ENCODE measurements around the gene C1orf159. TPM values are rescaled to one million over a fixed set of nuclear protein-coding genes. Genes with fewer than 3 reads are reported as not detected.

The C1orf159 gene
- total RNA-seq, 1 donor from 2014 or later = 11.4 TPM

- no peak for DNase-seq
Observed at GRCh38 chr1:1091344-1092148, 24.3 kb downstream of the C1orf159 start.

- no peak for DNase-seq
Observed at GRCh38 chr1:1090424-1091343, 25.2 kb downstream of the C1orf159 start.

DNA sequence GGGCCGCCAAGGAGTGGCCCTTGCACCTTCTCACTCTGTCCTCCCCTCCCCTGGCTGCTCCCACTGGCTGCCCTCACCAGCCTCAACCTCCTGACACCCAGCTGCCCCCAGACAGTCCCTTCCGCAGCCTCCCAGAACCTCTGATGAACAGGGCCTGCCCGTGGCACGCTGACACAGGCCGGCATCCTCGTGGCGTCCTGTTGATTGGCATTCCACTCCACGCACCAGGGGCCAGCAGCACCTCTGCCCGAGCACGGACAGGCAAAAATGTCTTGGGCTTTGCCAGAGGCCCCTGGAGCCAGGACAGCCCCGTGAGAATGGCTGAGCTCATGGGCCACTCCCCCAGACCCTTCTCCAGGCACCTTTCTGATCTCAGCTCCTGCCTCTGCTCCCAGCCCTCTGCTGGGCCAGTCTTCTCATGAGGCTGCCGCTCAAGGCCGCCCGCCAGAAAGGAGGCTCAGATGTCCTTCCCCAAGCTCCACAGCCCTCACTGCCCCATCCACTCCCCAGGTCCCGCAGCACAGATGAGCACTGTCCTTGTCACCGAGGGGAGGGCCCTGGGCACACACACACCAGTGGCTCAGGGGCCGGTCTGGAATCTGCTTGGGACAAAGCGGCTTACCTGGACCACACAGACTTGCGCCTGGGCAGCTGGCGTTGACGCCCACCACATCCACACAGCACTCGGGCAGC is 26.0 kb downstream of the C1orf159 start:
- DNase-seq = no peak

DNA sequence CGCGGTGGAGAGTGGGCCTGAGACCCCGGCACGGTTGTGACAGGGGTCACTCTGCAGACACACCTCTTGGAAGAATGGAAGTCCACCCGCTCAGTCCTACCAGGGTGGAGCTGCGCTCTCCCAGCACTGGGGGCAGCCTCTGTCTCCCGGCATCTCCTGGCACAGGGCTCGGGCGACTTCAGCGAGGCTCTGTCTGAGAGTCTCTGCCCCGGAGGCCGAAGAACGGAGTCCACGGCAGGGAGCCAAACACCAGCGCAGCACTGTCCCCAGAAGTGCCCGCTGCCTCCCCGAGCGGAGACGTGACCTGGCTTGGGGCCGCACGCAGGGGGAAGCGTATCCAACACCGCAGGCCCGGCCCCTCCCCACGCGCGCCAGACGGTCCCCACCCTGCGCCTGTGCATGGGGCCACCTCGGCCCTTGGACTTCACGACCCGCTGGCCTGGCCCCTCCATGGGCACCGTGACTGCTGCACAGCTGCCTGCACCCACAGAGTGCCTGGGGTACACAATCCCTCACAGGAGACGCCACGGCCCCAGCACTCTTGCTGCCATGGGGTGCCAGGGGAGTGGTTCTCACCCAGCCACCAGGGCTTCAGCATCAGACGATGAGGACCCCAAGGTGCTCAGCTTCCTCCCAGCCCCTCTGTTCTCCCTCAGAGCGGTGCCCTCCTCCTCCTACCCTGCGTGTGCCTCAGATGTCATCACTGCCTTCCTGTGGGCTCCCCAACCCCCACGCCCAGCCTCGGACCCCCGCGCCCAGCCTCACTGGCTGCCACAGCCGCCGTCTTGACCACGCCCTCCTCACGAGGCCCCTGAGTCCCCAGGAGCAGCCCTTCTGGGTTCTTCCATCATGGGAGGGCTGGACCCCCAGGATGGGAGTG is 26.8 kb downstream of the C1orf159 start:
- no peak for DNase-seq

GRCh38 chr1:1088029-1088800 is 27.7 kb downstream of the C1orf159 start:
- DNase-seq = no peak

DNA sequence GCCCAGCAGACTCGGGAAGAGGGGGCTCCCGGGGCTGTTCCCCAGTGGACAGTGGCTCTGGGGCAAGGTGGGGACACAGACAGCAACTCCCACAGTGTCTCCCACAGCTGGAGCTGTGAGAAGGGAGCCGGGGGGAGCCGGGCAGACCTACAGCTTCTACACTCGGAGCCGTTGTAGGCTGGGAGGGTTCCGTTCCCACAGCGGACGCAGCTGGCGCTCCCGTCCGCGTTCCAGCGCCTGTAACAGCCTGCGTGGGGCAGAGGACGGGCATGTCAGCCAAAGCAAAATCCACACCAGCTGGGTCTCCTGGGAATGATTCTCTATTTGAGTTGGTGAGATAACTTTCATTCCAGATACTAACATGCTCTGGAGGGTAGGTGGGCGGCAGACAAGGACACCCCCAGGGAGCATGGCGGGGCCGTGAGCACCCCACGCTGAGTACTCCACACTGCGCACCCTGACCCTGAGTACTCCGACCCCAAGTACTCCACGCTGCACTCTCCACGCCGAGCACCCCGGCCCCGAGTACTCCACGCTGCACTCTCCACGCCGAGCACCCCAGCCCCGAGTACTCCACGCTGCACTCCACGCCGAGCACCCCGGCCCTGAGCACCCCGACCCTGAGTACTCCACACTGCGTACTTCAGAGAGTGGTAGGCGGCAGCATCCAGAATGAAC is 28.4 kb downstream of the C1orf159 start:
- no peak for DNase-seq

DNA sequence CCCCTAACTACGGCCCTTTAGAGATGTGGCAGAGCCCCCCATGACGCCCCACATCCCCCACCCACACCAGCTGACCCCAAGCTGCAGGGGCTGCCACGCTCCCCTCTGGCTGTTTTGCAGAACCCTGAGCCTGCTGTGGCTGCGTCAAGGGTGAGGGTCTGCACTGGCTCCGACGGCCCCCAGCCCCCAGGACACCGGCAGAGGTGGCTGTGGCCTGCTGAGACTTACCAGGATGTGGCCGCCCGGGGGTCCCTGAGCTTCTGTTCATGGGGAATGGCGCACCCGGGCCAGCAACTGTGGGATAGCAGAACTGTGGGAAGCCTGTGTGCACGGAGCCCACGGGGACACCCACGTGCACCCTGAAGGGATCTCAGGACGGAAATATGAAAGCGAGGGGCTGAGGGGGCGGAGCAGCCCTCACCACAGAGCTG is 29.0 kb downstream of the C1orf159 start:
- no peak for DNase-seq

- no peak for DNase-seq
Observed at GRCh38 chr1:1085911-1086841, 29.7 kb downstream of the C1orf159 start.

DNA sequence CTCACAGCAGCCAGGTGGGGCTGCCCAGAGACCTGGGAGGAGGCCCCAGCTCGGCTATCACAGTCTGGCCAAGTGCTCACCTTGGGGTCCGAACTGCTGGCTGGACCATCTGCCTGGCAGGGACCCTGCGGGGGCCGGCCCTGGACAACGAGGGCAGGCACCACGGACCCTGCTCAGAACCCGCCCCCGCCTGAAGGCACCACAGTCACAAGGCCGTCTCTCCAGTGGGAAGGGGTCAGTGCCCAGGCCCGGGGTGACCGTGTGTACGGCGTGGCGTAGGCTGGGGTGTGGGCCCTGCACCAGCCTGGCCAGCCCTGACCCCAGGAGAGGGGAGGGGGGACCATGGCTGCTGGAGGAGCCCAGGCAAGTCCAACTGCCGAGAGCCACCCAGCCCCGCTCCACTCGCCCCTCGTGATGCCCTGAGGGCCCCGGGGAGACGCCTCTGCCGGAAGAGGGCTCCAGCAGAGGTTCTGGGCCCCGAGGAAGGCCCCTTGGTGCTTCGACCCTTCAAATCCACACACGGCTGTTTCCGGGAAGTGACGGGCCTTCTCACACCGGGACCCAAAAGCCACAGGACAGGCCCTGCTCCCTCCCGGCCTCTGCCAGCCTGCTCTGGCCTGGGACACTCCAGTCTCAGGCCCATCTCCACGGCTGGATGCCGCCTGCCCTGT is 30.6 kb downstream of the C1orf159 start:
- DNase-seq = no peak

GRCh38 chr1:1084372-1085170 is 31.3 kb downstream of the C1orf159 start:
- no peak for DNase-seq

GRCh38 chr1:1083416-1084371 is 32.2 kb downstream of the C1orf159 start:
- no peak for DNase-seq

- DNase-seq = no peak
Observed at GRCh38 chr1:1082776-1083415, 33.0 kb downstream of the C1orf159 start.

DNA sequence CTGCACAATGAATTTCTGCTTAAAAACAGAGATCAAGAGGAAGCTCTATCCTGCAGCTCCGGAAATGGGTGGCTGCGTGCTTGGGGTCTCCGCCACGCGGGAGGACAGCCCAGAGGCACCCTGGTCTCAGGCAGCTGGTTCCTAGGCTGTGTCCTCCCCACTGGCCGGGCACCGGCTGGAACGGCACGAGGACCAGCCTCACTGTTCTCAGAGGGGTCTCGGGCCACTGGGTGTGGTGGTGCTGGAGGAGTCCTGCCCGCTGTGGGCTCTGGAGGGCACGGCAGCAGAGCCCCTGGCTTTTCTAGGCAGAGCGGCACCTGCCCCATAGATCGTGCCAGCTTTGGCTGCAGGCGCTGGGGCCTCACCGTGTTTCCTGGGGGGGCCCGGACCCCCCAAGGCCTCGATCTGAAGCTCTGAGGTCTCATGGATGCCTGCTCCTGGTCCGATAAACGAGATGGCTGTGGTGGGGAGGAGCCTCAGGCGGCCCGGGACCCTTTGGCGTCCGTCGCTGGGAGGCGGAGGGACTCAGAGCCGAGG is 33.6 kb downstream of the C1orf159 start:
- no peak for DNase-seq

DNA sequence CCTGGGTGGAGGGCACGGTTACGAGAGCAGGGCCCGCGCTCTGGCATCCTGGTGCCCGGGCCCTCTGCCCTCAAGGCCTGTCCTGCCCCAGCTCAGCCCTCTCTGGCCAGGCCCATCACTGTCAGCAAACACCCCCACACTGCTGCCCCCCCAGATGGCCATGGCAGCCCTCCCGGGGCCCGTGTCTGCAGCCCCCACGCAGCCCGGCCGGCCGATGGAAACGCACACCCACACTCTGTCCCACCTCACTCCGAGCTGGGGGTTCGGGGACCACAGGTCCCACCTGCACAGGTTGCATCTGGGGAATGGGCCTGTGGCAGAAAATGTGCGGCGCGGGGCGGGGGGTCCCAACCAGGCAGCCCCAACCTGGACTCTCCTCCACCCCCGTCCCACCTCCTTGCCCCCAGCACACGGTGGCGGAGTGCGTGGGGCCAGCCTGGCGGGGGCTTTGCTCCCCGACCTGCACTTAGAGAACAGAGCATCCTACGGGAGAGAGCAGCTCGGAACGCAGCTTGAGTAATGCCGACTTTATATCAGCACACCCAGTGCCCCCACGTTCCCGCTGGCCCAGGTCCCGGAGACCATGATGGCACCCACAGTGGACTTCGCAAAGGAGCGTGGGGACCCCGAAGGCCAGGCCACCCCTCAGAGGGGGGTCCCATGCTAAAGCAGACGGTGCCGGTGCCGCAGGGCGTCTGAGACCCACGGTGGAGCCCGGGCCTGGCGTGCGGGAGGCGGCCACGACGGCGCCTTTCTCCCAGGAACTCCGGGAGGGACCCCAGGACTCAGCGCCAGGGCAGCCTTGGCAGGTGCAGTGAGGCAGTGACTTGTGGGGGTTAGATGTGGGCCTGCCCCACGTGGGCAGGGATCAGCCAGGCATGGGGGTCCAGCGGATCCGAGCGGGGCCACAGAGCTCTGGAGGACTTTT is 34.3 kb downstream of the C1orf159 start:
- DNase-seq = no peak

GRCh38 chr1:1080951-1081310 is 35.0 kb downstream of the C1orf159 start:
- DNase-seq = no peak
